ENCODE results near the gene NECTIN1.
"Not testable (repeated sequence)": the region's sequence is repeated elsewhere in the genome, so short reads cannot be mapped to it uniquely, and the experiment has no call there.

NECTIN1 gene

GRCh38 chr11:119595941-119596340 lies 133.1 kb downstream of the NECTIN1 start:
- not testable (repeated sequence) for DNase-seq (ENCODE audit: insufficient read length, low spot score); FAIRE-seq

GRCh38 chr11:119594639-119595249 lies 134.3 kb downstream of the NECTIN1 start:
- FAIRE-seq (peak; percentile 4), DNase-seq (ENCODE audit: insufficient read length, low spot score) (peak; percentile 60)

DNA sequence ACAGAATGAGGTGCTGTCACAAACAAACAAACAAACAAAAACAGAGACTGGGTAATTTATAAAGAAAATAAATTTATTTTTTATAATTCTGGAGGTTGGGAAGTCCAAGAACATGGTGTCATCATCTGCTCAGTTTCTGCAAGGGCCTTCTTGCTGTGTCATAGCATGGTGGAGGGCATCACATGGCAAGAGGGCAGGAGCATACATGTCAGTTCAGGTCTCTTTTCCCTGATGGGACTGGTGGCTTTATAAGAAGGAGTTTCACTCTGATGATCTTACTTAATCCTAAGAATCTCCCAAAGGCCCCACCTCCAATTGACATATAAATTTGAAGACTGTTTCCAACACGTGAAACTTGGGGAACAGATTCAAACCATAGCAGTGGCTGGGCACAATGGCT lies 135.7 kb downstream of the NECTIN1 start:
- FAIRE-seq (no peak), DNase-seq (ENCODE audit: insufficient read length, low spot score) (no peak)

GRCh38 chr11:119592642-119593041 lies 136.4 kb downstream of the NECTIN1 start:
- no peak for DNase-seq (ENCODE audit: insufficient read length, low spot score)

GRCh38 chr11:119591836-119592310 lies 137.1 kb downstream of the NECTIN1 start:
- FAIRE-seq (no peak), DNase-seq (ENCODE audit: insufficient read length, low spot score) (no peak)

More at GRCh38 chr11:119592642-119593041, 136.4 kb downstream of the NECTIN1 start:
- FAIRE-seq, result no peak

DNA sequence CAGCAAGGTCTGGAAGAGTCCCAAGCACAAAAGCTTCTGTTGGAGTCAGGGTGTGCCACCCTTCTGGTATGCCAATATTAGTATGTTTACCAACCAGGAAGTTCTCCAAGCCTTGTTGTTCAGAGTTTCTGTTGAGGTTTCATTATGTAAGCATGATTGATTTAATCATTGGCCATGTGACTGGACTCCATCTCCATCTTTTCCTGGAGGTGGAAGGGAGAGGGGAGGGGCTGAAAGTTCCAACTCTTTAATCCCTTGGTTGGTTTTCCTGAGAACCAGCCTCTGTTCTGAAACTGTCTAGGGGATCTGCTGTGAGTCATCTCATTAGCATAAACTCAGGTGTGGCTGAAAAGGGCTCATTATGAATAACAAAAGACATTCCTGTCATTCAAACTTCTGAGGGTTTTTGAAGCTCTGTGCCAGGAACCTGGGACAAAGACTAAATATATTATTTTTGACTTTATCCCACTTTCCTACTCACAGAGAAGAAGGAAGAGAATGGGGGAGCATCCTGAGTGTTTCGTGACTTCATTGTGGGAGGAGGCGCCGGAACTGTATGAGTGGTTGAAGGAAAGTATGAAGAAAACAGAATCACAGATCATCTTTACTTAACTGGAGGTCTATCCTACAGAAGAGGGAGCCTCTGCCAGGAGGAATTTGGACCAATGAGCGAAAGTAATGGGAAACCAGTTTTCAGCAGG lies 138.2 kb downstream of the NECTIN1 start:
- FAIRE-seq (no peak), DNase-seq (ENCODE audit: insufficient read length, low spot score) (no peak)

DNA sequence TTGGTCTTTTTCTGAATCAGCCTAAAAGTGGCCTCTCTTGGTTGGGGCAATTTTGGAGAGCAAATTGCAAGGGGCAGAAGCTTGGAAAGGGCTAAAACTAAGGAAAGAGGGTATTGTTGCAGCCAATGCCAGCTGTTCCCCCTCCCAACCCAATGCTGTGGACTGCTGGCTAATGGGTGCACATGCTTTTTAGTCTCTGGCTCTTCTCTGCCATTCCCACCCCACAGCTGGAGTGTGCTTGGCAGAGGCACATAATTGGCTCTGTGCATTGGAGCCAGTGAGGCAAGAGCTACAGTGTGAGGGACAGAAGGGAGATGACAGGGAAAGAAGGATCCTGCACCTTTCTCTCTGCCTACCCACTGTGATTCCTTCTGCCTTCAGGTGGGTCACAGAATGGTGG lies 140.0 kb downstream of the NECTIN1 start:
- DNase-seq (ENCODE audit: insufficient read length, low spot score), result no peak
- FAIRE-seq, result no peak
